MCF 10A (cell line): ENCODE measurements around the gene CAP2. TPM values are rescaled to one million over a fixed set of nuclear protein-coding genes. Genes with fewer than 3 reads are reported as not detected.
"Not testable (repeated sequence)": the region's sequence is repeated elsewhere in the genome, so short reads cannot be mapped to it uniquely, and the experiment has no call there.

Source experiments
- BruUV-seq: library from RNA; stranded (reverse); fragments of 400-500 nt; replicated peaks from 2 replicates; lab custom pipeline; 2021; lab: Mats Ljungman, UMichigan
- CTCF ChIA-PET: fragments of 300-600 bp; sonication (Branson Sonifier 250); formaldehyde crosslinking; extraction: SDS; loops from one replicate; lab custom pipeline; 2021; ENCODE audit warnings: antibody characterized with exemption, inconsistent platforms; lab: Yijun Ruan, JAX
- POLR2A ChIA-PET: fragments of 300-600, 350-650 bp; sonication (Branson Sonifier 250); formaldehyde crosslinking; extraction: SDS; loops from one replicate; lab custom pipeline; 2020; ENCODE audit warnings: antibody characterized with exemption, inconsistent platforms; lab: Yijun Ruan, JAX
- DNase-seq: peaks from one replicate; pipeline ENCODE4 v3.0.0-alpha.2; 2018; ENCODE audit not compliant: unreplicated experiment
- H3K27ac Mint-ChIP-seq: one replicate; pipeline ENCODE4 v1.8.0; 2022; ENCODE audit warnings: mild to moderate bottlenecking, low read depth, mixed read lengths; ENCODE audit not compliant: unreplicated experiment
- H3K27me3 Mint-ChIP-seq: one replicate; pipeline ENCODE4 v1.8.0; 2022; ENCODE audit warnings: mixed read lengths; ENCODE audit not compliant: insufficient read depth, unreplicated experiment
- H3K36me3 Mint-ChIP-seq: one replicate; pipeline ENCODE4 v1.8.0; 2022; ENCODE audit warnings: mild to moderate bottlenecking, moderate library complexity, mixed read lengths; ENCODE audit not compliant: insufficient read depth, unreplicated experiment
- H3K4me1 Mint-ChIP-seq: one replicate; pipeline ENCODE4 v1.8.0; 2022; ENCODE audit warnings: mixed read lengths; ENCODE audit not compliant: insufficient read depth, unreplicated experiment
- H3K4me3 Mint-ChIP-seq: one replicate; pipeline ENCODE4 v1.8.0; 2022; ENCODE audit warnings: mild to moderate bottlenecking, moderate library complexity, mixed read lengths; ENCODE audit not compliant: unreplicated experiment
- H3K9me3 Mint-ChIP-seq: one replicate; pipeline ENCODE4 v1.8.0; 2022; ENCODE audit warnings: mixed read lengths; ENCODE audit not compliant: unreplicated experiment
- CTCF ChIP-seq: fragments of 200-600 bp; IDR thresholded peaks from one replicate; pipeline ENCODE4 v1.8.0; 2022; ENCODE audit warnings: antibody characterized with exemption, mild to moderate bottlenecking; ENCODE audit not compliant: unreplicated experiment
- intact Hi-C: fragments of 100-400 bp; cut with micrococcal nuclease; formaldehyde crosslinking; loops from 2 replicates; pipeline ENCODE4 v1.14.1; 2022
- total RNA-seq: library from RNA; stranded (reverse); gene quantifications from 2 replicates; pipeline ENCODE4 v1.2.3, GENCODE V29; 2022

The CAP2 gene
- total RNA-seq, 1 experiment from 2014 or later = 12.3 TPM

GRCh38 chr6:17577059-17577458, 183.7 kb downstream of the CAP2 start:
- CTCF ChIA-PET = no interaction called here
- POLR2A ChIA-PET = no interaction called here
- BruUV-seq = no TSS peak
- no peak for DNase-seq
- intact Hi-C loops = loop anchor here (10.0 kb wide), 1 partner anchor 182 kb away; the partner anchor contains the start of gene CAP2
- H3K4me3 Mint-ChIP-seq = no peak overlapping the region
- H3K36me3 Mint-ChIP-seq = peaks cover 6% of the 10 kb centered on the region
- no peak for TF ChIP-seq CTCF
- H3K4me1 Mint-ChIP-seq = peaks cover 6% of the 10 kb centered on the region
- H3K27me3 Mint-ChIP-seq = no peaks in the 10 kb centered on the region
- H3K9me3 Mint-ChIP-seq = peaks cover 13% of the 10 kb centered on the region
- no peak overlapping the region for H3K27ac Mint-ChIP-seq

- Mint-ChIP-seq H3K9me3 (peaks cover 13% of the 10 kb centered on the region), H3K36me3 (peaks cover 6% of the 10 kb centered on the region), H3K4me3 (no peak overlapping the region), H3K27ac (no peak overlapping the region), H3K27me3 (no peaks in the 10 kb centered on the region), H3K4me1 (peaks cover 8% of the 10 kb centered on the region)
- TF ChIP-seq CTCF = no peak
- intact Hi-C loops = loop anchor here (5.0 to 10.0 kb wide), 2 partner anchors 298 to 924 kb away; partner anchors contain the start of gene RBM24
- BruUV-seq = no TSS peak
- ChIA-PET CTCF (interaction anchor here (0.6 to 7.6 kb wide), 7 partner anchors 69 to 1766 kb away, joined by 3 to 113 read pairs (median 3); no protein-coding TSS in a partner anchor), POLR2A (no interaction called here)
- no peak for DNase-seq
Observed at GRCh38 chr6:17580518-17581048, 187.2 kb downstream of the CAP2 start.

DNA sequence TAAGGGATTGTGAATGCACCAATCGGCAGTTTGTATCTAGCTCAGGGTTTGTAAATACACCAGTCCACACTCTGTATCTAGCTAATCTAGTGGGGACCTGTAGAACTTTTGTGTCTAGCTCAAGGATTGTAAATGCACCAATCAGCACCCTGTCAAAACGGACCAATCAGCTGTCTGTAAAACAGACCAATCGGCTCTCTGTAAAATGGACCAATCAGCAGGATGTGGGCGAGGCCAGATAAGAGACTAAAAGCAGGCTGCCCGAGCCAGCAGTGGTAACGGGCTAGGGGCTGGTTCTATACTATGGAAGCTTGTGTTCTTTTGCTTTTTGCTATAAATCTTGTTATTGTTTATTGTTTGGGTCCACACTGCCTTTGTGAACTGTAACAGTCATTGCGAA, 187.9 kb downstream of the CAP2 start:
- H3K36me3 Mint-ChIP-seq, H3K4me3 Mint-ChIP-seq, H3K27me3 Mint-ChIP-seq, H3K27ac Mint-ChIP-seq, DNase-seq, POLR2A ChIA-PET, BruUV-seq, H3K4me1 Mint-ChIP-seq: not testable (repeated sequence)
- H3K9me3 Mint-ChIP-seq = peaks cover 13% of the 10 kb centered on the region
- intact Hi-C loops = loop anchor here (5.0 to 10.0 kb wide), 2 partner anchors 299 to 924 kb away; partner anchors contain the start of gene RBM24
- CTCF ChIA-PET = interaction anchor here (0.6 to 7.6 kb wide), 5 partner anchors 26 to 737 kb away, joined by 3 to 113 read pairs (median 3); no protein-coding TSS in a partner anchor

GRCh38 chr6:17583811-17584210, 190.4 kb downstream of the CAP2 start:
- POLR2A ChIA-PET = interaction anchor here (1.2 kb wide), 1 partner anchor 425 kb away, joined by 3 read pairs; no protein-coding TSS in a partner anchor
- CTCF ChIA-PET = interaction anchor here (0.6 to 7.6 kb wide), 20 partner anchors 10 to 434 kb away, joined by 3 to 113 read pairs (median 4); partner anchors contain the start of gene FAM8A1
- Mint-ChIP-seq H3K4me1 (peaks cover 8% of the 10 kb centered on the region), H3K36me3 (peaks cover 6% of the 10 kb centered on the region), H3K27me3 (no peaks in the 10 kb centered on the region), H3K9me3 (no peaks in the 10 kb centered on the region), H3K27ac (no peak overlapping the region), H3K4me3 (no peak overlapping the region)
- intact Hi-C loops = loop anchor here (1.0 to 10.0 kb wide), 3 partner anchors 302 to 921 kb away; partner anchors contain the start of gene RBM24
- no TSS peak for BruUV-seq
- no peak for DNase-seq
- TF ChIP-seq CTCF = no peak
